ENCODE measurements around the gene PPP1R9B.

DNA sequence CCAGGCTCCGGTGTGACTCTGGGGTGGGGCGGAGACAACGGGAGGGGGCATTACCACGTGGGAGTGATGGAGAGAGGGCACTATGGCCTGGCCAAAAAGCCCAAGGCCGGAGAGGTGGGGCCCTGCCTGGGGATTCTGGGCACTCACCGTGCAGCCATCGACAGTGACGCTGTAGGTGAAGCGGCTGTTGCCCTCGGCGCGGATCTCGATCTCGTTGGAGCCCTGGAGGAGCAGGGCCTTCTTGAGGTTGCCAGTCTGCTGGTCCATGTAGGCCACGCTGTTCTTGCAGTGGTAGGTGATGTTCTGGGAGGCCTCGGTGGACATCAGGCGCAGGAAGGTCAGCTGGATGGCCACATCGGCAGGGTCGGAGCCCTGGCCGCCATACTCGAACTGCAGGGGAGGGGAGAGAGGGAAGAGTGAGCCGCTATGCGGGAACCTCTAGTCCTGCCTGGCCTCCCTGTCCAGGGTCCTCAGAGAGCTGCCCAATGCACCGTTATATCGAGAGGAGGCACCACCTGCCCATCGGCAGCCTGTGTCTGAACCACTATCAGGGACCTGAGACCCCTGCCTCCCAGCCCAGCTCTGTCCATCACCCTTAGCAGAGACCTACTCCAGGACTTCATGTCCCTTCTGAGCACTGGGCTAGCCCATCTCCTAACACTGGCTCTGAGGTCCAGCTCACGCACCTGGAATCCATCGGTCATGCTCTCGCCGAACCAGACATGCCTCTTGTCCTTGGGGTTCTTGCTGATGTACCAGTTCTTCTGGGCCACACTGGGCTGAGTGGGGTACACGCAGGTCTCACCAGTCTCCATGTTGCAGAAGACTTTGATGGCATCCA is 35.4 kb upstream of the PPP1R9B start:
- TF ChIP-seq POLR2A (IDR thresholded peaks at IDR 0.05; ENCODE audit: low read length) (no peak), GATA1 (IDR thresholded peaks at IDR 0.05; ENCODE audit: low read depth, low read length) (no peak)

Measured in erythroblast (primary cell).